ENCODE results near the gene MSI2.
A peak's percentile ranks its signal among the peaks of the same experiment; 100 is the strongest.

MSI2 gene

GRCh38 chr17:57572062-57572461 is 315.7 kb downstream of the MSI2 start:
- CTCF ChIA-PET: no interaction called here
- no peak for TF ChIP-seq CTBP1 (IDR thresholded peaks at IDR 0.05; ENCODE audit: borderline replicate concordance)
- no peak for TF ChIP-seq NFRKB (IDR thresholded peaks at IDR 0.05)
- no peak for TF ChIP-seq ZNF384 (IDR thresholded peaks at IDR 0.05)
- POLR2A ChIA-PET: interaction anchor here (0.5 kb wide), 1 partner anchor 9 kb away, joined by 4 read pairs; no protein-coding TSS in a partner anchor
- DNase-seq (ENCODE audit: extremely low spot score): no peak

GRCh38 chr17:57572600-57572999 is 316.3 kb downstream of the MSI2 start:
- no peak for DNase-seq (ENCODE audit: extremely low spot score)
- ChIA-PET CTCF (no interaction called here), POLR2A (interaction anchor here (0.5 kb wide), 1 partner anchor 8 kb away, joined by 4 read pairs; no protein-coding TSS in a partner anchor)
- no peak for TF ChIP-seq ZNF384 (IDR thresholded peaks at IDR 0.05)
- TF ChIP-seq SP1 (IDR thresholded peaks at IDR 0.05): no peak
- TF ChIP-seq NFRKB (IDR thresholded peaks at IDR 0.05): no peak
- no peak for TF ChIP-seq TARDBP (IDR thresholded peaks at IDR 0.05)
- no peak for TF ChIP-seq ARNT (IDR thresholded peaks at IDR 0.05)
- TF ChIP-seq ELF4 (IDR thresholded peaks at IDR 0.05): no peak
- TF ChIP-seq FOXM1 (IDR thresholded peaks at IDR 0.05; ENCODE audit: borderline replicate concordance): no peak
- TF ChIP-seq FOXA1 (IDR thresholded peaks at IDR 0.05): no peak
- no peak for TF ChIP-seq FOXK2 (IDR thresholded peaks at IDR 0.05)
- no peak for TF ChIP-seq CTBP1 (IDR thresholded peaks at IDR 0.05; ENCODE audit: borderline replicate concordance)
- no peak for TF ChIP-seq L3MBTL2 (conservative IDR thresholded peaks at IDR 0.05)
- no peak for TF ChIP-seq BHLHE40 (IDR thresholded peaks at IDR 0.05; ENCODE audit: borderline replicate concordance)
- TF ChIP-seq LEF1 (IDR thresholded peaks at IDR 0.05; ENCODE audit: borderline replicate concordance): no peak
- TF ChIP-seq PKNOX1 (IDR thresholded peaks at IDR 0.05): no peak

GRCh38 chr17:57574040-57574513 is 317.8 kb downstream of the MSI2 start:
- POLR2A ChIA-PET: no interaction called here
- TF ChIP-seq TARDBP (IDR thresholded peaks at IDR 0.05) (no peak), CTBP1 (IDR thresholded peaks at IDR 0.05; ENCODE audit: borderline replicate concordance) (no peak), LEF1 (IDR thresholded peaks at IDR 0.05; ENCODE audit: borderline replicate concordance) (no peak), FOXM1 (IDR thresholded peaks at IDR 0.05; ENCODE audit: borderline replicate concordance) (no peak), HDGF (IDR thresholded peaks at IDR 0.05; ENCODE audit: borderline replicate concordance) (no peak), ELF4 (IDR thresholded peaks at IDR 0.05) (no peak), FOXK2 (IDR thresholded peaks at IDR 0.05) (no peak), NFRKB (IDR thresholded peaks at IDR 0.05) (no peak), ZNF384 (IDR thresholded peaks at IDR 0.05) (no peak), PKNOX1 (IDR thresholded peaks at IDR 0.05) (no peak), L3MBTL2 (conservative IDR thresholded peaks at IDR 0.05) (no peak), FOXA1 (IDR thresholded peaks at IDR 0.05) (no peak)
- DNase-seq (ENCODE audit: extremely low spot score): no peak
- CTCF ChIA-PET: no interaction called here

GRCh38 chr17:57576744-57577143 is 320.4 kb downstream of the MSI2 start:
- ChIA-PET CTCF (interaction anchor here (1.6 kb wide), 1 partner anchor 95 kb away, joined by 4 read pairs; no protein-coding TSS in a partner anchor), POLR2A (no interaction called here)
- no peak for DNase-seq (ENCODE audit: extremely low spot score)
- TF ChIP-seq FOXM1 (IDR thresholded peaks at IDR 0.05; ENCODE audit: borderline replicate concordance): no peak

- ChIA-PET POLR2A (interaction anchor here (0.8 to 1.1 kb wide), 3 partner anchors 18 to 493 kb away, joined by 3 read pairs; partner anchors contain the start of gene AKAP1), CTCF (interaction anchor here (0.5 to 1.5 kb wide), 6 partner anchors 9 to 206 kb away, joined by 3 to 7 read pairs (median 4); no protein-coding TSS in a partner anchor)
- peak; percentile 50 for DNase-seq (ENCODE audit: extremely low spot score)
- TF ChIP-seq CTBP1 (IDR thresholded peaks at IDR 0.05; ENCODE audit: borderline replicate concordance) (peak; percentile 63; the same call in 1 of the 2 replicates), PKNOX1 (IDR thresholded peaks at IDR 0.05) (peak; percentile 92), HDGF (IDR thresholded peaks at IDR 0.05; ENCODE audit: borderline replicate concordance) (no peak)
These were observed 321.7 kb downstream of the MSI2 start for GRCh38 chr17:57577751-57578607.

GRCh38 chr17:57578608-57579225 is 322.4 kb downstream of the MSI2 start:
- no peak for DNase-seq (ENCODE audit: extremely low spot score)
- POLR2A ChIA-PET: interaction anchor here (0.8 to 1.1 kb wide), 2 partner anchors 33 to 494 kb away, joined by 3 read pairs; partner anchors contain the start of gene AKAP1
- TF ChIP-seq HDGF (IDR thresholded peaks at IDR 0.05; ENCODE audit: borderline replicate concordance) (no peak), TARDBP (IDR thresholded peaks at IDR 0.05) (no peak), ELF4 (IDR thresholded peaks at IDR 0.05) (no peak), PKNOX1 (IDR thresholded peaks at IDR 0.05) (no peak), ARNT (IDR thresholded peaks at IDR 0.05) (no peak), SP1 (IDR thresholded peaks at IDR 0.05) (no peak), NFRKB (IDR thresholded peaks at IDR 0.05) (no peak), ZNF384 (IDR thresholded peaks at IDR 0.05) (no peak), LEF1 (IDR thresholded peaks at IDR 0.05; ENCODE audit: borderline replicate concordance) (no peak), L3MBTL2 (conservative IDR thresholded peaks at IDR 0.05) (no peak), FOXM1 (IDR thresholded peaks at IDR 0.05; ENCODE audit: borderline replicate concordance) (no peak), FOXK2 (IDR thresholded peaks at IDR 0.05) (no peak)
- CTCF ChIA-PET: interaction anchor here (0.6 to 1.5 kb wide), 5 partner anchors 9 to 138 kb away, joined by 3 to 5 read pairs (median 4); no protein-coding TSS in a partner anchor

Measured in HEK293T (cell line).